ENCODE measurements around the gene TASOR.
"Not testable (repeated sequence)": the region's sequence is repeated elsewhere in the genome, so short reads cannot be mapped to it uniquely, and the experiment has no call there.

DNA sequence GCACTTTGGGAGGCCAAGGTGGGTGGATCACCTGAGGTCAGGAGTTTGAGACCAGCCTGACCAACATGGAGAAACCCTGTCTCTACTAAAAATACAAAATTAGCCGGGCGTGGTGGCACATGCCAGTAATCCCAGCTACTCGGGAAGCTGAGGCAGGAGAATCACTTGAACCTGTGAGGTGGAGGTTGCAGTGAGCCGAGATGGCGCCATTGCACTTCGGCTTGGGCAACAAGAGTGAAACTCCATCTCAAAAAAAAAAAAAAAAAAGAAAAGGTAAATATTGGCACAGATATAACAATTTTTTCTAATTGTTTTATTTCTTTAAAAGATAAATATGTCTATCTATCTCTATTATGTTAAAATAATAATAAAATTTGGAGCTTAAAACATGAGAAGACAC, 24.3 kb upstream of the TASOR start:
- not testable (repeated sequence) for TF ChIP-seq EZH2 (IDR thresholded peaks at IDR 0.05; ENCODE audit: low read length, unreplicated experiment)
- TF ChIP-seq, protein P1, sequence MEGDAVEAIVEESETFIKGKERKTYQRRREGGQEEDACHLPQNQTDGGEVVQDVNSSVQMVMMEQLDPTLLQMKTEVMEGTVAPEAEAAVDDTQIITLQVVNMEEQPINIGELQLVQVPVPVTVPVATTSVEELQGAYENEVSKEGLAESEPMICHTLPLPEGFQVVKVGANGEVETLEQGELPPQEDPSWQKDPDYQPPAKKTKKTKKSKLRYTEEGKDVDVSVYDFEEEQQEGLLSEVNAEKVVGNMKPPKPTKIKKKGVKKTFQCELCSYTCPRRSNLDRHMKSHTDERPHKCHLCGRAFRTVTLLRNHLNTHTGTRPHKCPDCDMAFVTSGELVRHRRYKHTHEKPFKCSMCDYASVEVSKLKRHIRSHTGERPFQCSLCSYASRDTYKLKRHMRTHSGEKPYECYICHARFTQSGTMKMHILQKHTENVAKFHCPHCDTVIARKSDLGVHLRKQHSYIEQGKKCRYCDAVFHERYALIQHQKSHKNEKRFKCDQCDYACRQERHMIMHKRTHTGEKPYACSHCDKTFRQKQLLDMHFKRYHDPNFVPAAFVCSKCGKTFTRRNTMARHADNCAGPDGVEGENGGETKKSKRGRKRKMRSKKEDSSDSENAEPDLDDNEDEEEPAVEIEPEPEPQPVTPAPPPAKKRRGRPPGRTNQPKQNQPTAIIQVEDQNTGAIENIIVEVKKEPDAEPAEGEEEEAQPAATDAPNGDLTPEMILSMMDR (conservative IDR thresholded peaks at IDR 0.05; ENCODE audit: low read depth, low read length) = not testable (repeated sequence)

Data from PC-3 (cell line).